ENCODE measurements around the gene HBP1. TPM values are rescaled to one million over a fixed set of nuclear protein-coding genes. Genes with fewer than 3 reads are reported as not detected.

Gene HBP1, protein sequence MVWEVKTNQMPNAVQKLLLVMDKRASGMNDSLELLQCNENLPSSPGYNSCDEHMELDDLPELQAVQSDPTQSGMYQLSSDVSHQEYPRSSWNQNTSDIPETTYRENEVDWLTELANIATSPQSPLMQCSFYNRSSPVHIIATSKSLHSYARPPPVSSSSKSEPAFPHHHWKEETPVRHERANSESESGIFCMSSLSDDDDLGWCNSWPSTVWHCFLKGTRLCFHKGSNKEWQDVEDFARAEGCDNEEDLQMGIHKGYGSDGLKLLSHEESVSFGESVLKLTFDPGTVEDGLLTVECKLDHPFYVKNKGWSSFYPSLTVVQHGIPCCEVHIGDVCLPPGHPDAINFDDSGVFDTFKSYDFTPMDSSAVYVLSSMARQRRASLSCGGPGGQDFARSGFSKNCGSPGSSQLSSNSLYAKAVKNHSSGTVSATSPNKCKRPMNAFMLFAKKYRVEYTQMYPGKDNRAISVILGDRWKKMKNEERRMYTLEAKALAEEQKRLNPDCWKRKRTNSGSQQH
- 12.0 to 21.2 TPM (median 19.2 TPM) in 5 replicates for total RNA-seq (2022; extraction: Qiagen RNA extraction; ENCODE audit: low read depth)

DNA sequence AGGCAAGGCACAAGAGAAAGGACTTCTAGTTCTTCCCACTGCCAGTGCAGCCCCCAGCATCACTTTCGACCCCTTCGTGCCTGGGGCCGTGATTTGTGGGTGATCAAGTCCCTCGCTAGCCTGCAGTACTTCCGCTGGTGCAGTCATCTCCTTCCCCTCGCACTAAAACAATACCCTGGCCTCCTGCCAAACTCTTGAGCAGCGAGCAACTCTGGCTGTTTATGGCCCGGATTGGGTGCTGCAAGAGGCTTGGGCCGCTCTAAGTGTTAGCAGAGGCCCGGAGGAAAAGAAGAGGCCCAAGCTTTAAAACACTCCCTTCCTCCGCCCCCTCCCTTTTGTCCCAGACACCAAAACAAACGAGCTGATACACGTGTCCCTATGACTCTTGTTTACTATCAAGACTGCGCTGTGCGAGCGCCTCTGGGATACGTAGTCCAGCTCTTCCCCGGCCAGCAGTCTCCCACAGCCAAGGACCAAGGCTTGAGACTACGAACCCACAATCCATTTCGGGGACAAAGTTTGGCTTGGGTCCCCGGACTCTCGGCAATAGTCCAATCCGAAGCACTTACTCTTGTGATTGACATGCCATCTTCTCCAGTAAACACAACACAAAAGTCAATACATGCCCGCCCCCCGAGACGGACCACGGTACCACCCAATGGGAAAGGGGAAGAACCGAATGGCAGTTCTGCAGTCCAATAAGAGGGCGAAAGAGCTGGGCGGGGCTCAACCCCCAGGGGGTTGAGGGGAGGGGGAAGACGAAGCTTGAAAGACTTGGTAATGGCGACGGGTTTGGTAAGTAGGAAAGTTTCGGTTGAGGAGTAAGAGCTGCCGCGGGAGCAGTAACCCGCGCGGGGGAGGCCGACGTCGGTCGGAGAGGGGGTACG, at the start of gene HBP1:
Gene HBP1, plus strand, starts transcription at position 771 of the 887 bp plus-strand sequence. CDS start 10,891 bp downstream, outside the sequence.

Other genes starting within 250 kb of the HBP1 start
- 2.4 to 3.4 TPM (median 2.8 TPM) in 5 replicates for gene PRKAR2B, start 124.3 kb upstream of the HBP1 start, total RNA-seq (2022; extraction: Qiagen RNA extraction; ENCODE audit: low read depth)

Data from A549 treated with GW870086 at 1 μM for 4 hours (cell line).